DMS53 (cell line): ENCODE measurements around the gene RGS6.

ENCODE experiments used
- DNase-seq: peaks from one replicate; lab custom pipeline; 2025; lab: John Stamatoyannopoulos, UW

RGS6 gene

GRCh38 chr14:72525087-72525915 is 593.1 kb downstream of the RGS6 start:
- DNase-seq, result no peak

- DNase-seq, result no peak
These were observed 595.4 kb downstream of the RGS6 start for GRCh38 chr14:72527591-72527990.

- no peak for DNase-seq
These were observed 596.0 kb downstream of the RGS6 start for GRCh38 chr14:72528059-72528862.

- DNase-seq, result no peak
These were observed 596.6 kb downstream of the RGS6 start for GRCh38 chr14:72528863-72529175.

GRCh38 chr14:72532686-72533454 is 600.6 kb downstream of the RGS6 start:
- DNase-seq, result no peak

- no peak for DNase-seq
These were observed 603.3 kb downstream of the RGS6 start for GRCh38 chr14:72535485-72535884.

GRCh38 chr14:72538387-72538786 is 606.2 kb downstream of the RGS6 start:
- DNase-seq, result no peak

- DNase-seq, result no peak
These were observed 607.6 kb downstream of the RGS6 start for GRCh38 chr14:72539661-72540315.

- DNase-seq, result no peak
These were observed 608.6 kb downstream of the RGS6 start for GRCh38 chr14:72540836-72541235.

GRCh38 chr14:72541546-72541945 is 609.3 kb downstream of the RGS6 start:
- no peak for DNase-seq

- DNase-seq, result no peak
These were observed 611.1 kb downstream of the RGS6 start for GRCh38 chr14:72543341-72543740.

- DNase-seq, result no peak
These were observed 612.6 kb downstream of the RGS6 start for GRCh38 chr14:72544615-72545387.

- DNase-seq, result no peak
These were observed 613.4 kb downstream of the RGS6 start for GRCh38 chr14:72545411-72546311.

- no peak for DNase-seq
These were observed 614.3 kb downstream of the RGS6 start for GRCh38 chr14:72546344-72547016.

- no peak for DNase-seq
These were observed 615.8 kb downstream of the RGS6 start for GRCh38 chr14:72547999-72548398.

- DNase-seq, result no peak
These were observed 616.8 kb downstream of the RGS6 start for GRCh38 chr14:72549026-72549425.

GRCh38 chr14:72549854-72550253 is 617.6 kb downstream of the RGS6 start:
- DNase-seq, result no peak

- DNase-seq, result no peak
These were observed 618.3 kb downstream of the RGS6 start for GRCh38 chr14:72550513-72550912.

GRCh38 chr14:72552236-72552635 is 620.0 kb downstream of the RGS6 start:
- no peak for DNase-seq

GRCh38 chr14:72553161-72553560 is 620.9 kb downstream of the RGS6 start:
- no peak for DNase-seq
